Myocyte (in vitro differentiated cells): ENCODE data around the gene IL12A. TPM values are rescaled to one million over a fixed set of nuclear protein-coding genes. Genes with fewer than 3 reads are reported as not detected.

Source experiments
- DNase-seq: peaks from one replicate; pipeline ENCODE4 v3.0.0-alpha.2; 2012; ENCODE audit warnings: low read depth
- polyA plus RNA-seq: library from polyadenylated mRNA; unstranded; fragments of >200 nt; gene quantifications from one replicate; pipeline ENCODE4 v1.2.1, GENCODE V29; 2012; ENCODE audit warnings: missing spikeins
- total RNA-seq: library from RNA; depleted of rRNA; stranded (reverse); fragments of >200 nt; gene quantifications from 2 replicates; pipeline ENCODE4 v1.2.3, GENCODE V29; 2014

Gene IL12A
- 0.96 and 1.9 TPM in 2 replicates for total RNA-seq
- 1.9 TPM for polyA plus RNA-seq

GRCh38 chr3:159988617-159989271 is at the start of gene IL12A:
IL12A (plus strand) TSS chr3:159988835.
- peak; percentile 81 for DNase-seq

GRCh38 chr3:159941038-159942000 is 47.3 kb upstream of the IL12A start:
- DNase-seq = no peak

GRCh38 chr3:159944781-159945180 is 43.9 kb upstream of the IL12A start:
- no peak for DNase-seq

- DNase-seq = peak; percentile 24
These were observed 42.7 kb upstream of the IL12A start for GRCh38 chr3:159945930-159946329.

- DNase-seq = no peak
These were observed 41.4 kb upstream of the IL12A start for GRCh38 chr3:159947220-159947619.

GRCh38 chr3:159948429-159949144 is 40.0 kb upstream of the IL12A start:
- no peak for DNase-seq

GRCh38 chr3:159950156-159950898 is 38.3 kb upstream of the IL12A start:
- no peak for DNase-seq

- no peak for DNase-seq
These were observed 37.1 kb upstream of the IL12A start for GRCh38 chr3:159951540-159951939.

- no peak for DNase-seq
These were observed 35.1 kb upstream of the IL12A start for GRCh38 chr3:159953325-159954085.

GRCh38 chr3:159960188-159961148 is 28.2 kb upstream of the IL12A start:
- no peak for DNase-seq

GRCh38 chr3:159964166-159964973 is 24.3 kb upstream of the IL12A start:
- DNase-seq = no peak

- no peak for DNase-seq
These were observed 17.3 kb upstream of the IL12A start for GRCh38 chr3:159971311-159971710.

GRCh38 chr3:159977295-159977694 is 11.3 kb upstream of the IL12A start:
- no peak for DNase-seq

GRCh38 chr3:159978353-159978752 is 10.3 kb upstream of the IL12A start:
- no peak for DNase-seq

- DNase-seq = no peak
These were observed 9.5 kb upstream of the IL12A start for GRCh38 chr3:159978918-159979703.

GRCh38 chr3:159982442-159982974 is 6.1 kb upstream of the IL12A start:
- DNase-seq = no peak

- peak; percentile 89 for DNase-seq
These were observed 1.3 kb upstream of the IL12A start for GRCh38 chr3:159987291-159987711.
